PFSK-1 (cell line): ENCODE measurements around the gene HES5.

Experiments
- FOXP2 ChIP-seq: optimal IDR thresholded peaks from 2 replicates; pipeline ENCODE3; 2011; ENCODE audit warnings: borderline replicate concordance, control low read depth, inconsistent platforms; ENCODE audit not compliant: insufficient read depth; ENCODE audit errors: extremely low read length, extremely low read depth
- POLR2AphosphoS5 ChIP-seq: IDR thresholded peaks from 2 replicates; pipeline ENCODE4 v1.6.1; 2012; ENCODE audit warnings: low read depth, mild to moderate bottlenecking, control low read depth, low read length, moderate library complexity
- SIN3A ChIP-seq: IDR thresholded peaks from 2 replicates; pipeline ENCODE4 v1.6.1; 2012; ENCODE audit warnings: mild to moderate bottlenecking, low read length, moderate library complexity, borderline replicate concordance; ENCODE audit not compliant: insufficient read depth
- TAF1 ChIP-seq: IDR thresholded peaks from 2 replicates; pipeline ENCODE4 v1.6.1; 2012; ENCODE audit warnings: low read length, control low read depth, borderline replicate concordance; ENCODE audit not compliant: insufficient read depth

DNA sequence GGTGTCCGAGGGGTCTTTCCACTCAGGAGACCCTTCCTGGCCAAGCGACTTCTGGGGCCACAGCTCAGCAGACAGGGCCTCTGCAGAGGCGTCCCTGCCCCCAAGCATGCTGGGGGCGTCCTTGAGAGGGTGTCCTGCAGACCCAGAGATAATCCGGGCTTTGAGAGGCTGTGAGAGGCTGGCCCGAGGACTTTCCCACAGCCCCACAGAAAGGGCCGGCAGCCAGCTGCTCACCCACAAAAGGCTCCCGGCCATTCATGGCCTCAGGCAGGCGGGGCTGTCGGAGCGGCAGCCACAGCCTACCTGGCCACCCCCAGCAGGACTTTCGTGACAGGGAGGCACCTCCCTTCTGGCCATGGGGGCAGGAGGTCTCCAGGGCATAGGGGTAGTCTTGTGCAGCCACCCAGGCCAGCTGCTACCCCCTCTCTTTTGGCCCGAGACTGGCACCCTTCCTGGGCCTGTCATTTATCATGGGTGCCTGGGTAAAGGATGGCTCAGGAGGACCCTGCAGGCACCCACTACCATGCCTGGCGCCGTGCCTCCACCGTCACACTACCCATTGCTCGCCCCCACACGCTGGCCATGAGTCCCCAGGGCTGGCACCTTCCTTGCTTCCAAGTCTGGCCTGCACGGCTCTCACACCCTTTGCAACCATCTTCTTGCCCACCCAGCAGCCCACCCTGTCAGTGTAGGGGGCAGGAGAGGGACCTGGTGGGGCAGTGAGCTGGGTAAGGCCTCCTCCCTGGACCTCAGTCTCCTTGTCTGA is 15.0 kb upstream of the HES5 start:
- TF ChIP-seq SIN3A (no peak), POLR2AphosphoS5 (no peak), FOXP2 (no peak), TAF1 (no peak)
